GM18870 (cell line): ENCODE data around the gene NAA80.

Experiments
- ATAC-seq: cut with Tn5 transposase; IDR thresholded peaks from one replicate; pipeline ENCODE4 v1.9.1; 2021; ENCODE audit warnings: moderate library complexity; ENCODE audit not compliant: unreplicated experiment

Gene NAA80

GRCh38 chr3:50260027-50260941 lies 38.9 kb downstream of the NAA80 start:
- peak; percentile 37 for ATAC-seq

GRCh38 chr3:50259432-50260026 lies 39.7 kb downstream of the NAA80 start:
- no peak for ATAC-seq

GRCh38 chr3:50258979-50259378 lies 40.2 kb downstream of the NAA80 start:
- ATAC-seq, result no peak

- no peak for ATAC-seq
These were observed 41.0 kb downstream of the NAA80 start for GRCh38 chr3:50258029-50258680.

- ATAC-seq, result no peak
These were observed 42.0 kb downstream of the NAA80 start for GRCh38 chr3:50256978-50257890.

- ATAC-seq, result no peak
These were observed 44.0 kb downstream of the NAA80 start for GRCh38 chr3:50255251-50255615.

- ATAC-seq, result no peak
These were observed 44.5 kb downstream of the NAA80 start for GRCh38 chr3:50254577-50255250.

GRCh38 chr3:50251220-50251619 lies 48.0 kb downstream of the NAA80 start:
- no peak for ATAC-seq

GRCh38 chr3:50250514-50250913 lies 48.7 kb downstream of the NAA80 start:
- ATAC-seq, result no peak

- no peak for ATAC-seq
These were observed 49.7 kb downstream of the NAA80 start for GRCh38 chr3:50249457-50249856.

- no peak for ATAC-seq
These were observed 50.8 kb downstream of the NAA80 start for GRCh38 chr3:50248387-50248786.

- ATAC-seq, result no peak
These were observed 52.7 kb downstream of the NAA80 start for GRCh38 chr3:50246517-50246954.
